NCI-H146 treated with DMSO at 0.1 percent for 48 hours (cell line): ENCODE data around the gene CLPSL1.
A peak's percentile ranks its signal among the peaks of the same experiment; 100 is the strongest.
"Not testable (repeated sequence)": the region's sequence is repeated elsewhere in the genome, so short reads cannot be mapped to it uniquely, and the experiment has no call there.

Experiments
- DNase-seq: peaks from one replicate; lab custom pipeline; 2025; ENCODE audit not compliant: unreplicated experiment; lab: John Stamatoyannopoulos, UW

Gene CLPSL1

GRCh38 chr6:35780719-35781118, at the start of gene CLPSL1:
TSS of gene CLPSL1 (plus strand) at chr6:35781019. CDS start at chr6:35781111, 92 bp downstream.
- DNase-seq = no peak

GRCh38 chr6:35731414-35731735, 49.4 kb upstream of the CLPSL1 start:
- peak; percentile 73 for DNase-seq

- DNase-seq = peak; percentile 43
Observed at GRCh38 chr6:35731736-35732532, 48.9 kb upstream of the CLPSL1 start.

- no peak for DNase-seq
Observed at GRCh38 chr6:35733633-35734032, 47.2 kb upstream of the CLPSL1 start.

- not testable (repeated sequence) for DNase-seq
Observed at GRCh38 chr6:35734319-35734718, 46.5 kb upstream of the CLPSL1 start.

- no peak for DNase-seq
Observed at GRCh38 chr6:35735452-35735851, 45.4 kb upstream of the CLPSL1 start.

- no peak for DNase-seq
Observed at GRCh38 chr6:35736253-35736894, 44.4 kb upstream of the CLPSL1 start.

- DNase-seq = no peak
Observed at GRCh38 chr6:35736982-35737412, 43.8 kb upstream of the CLPSL1 start, which contains the start of gene ARMC12. TSS of gene ARMC12 (plus strand) at chr6:35737032. CDS start at chr6:35737109, 77 bp downstream.

GRCh38 chr6:35737413-35738211, 43.2 kb upstream of the CLPSL1 start:
- peak; percentile 57 for DNase-seq

GRCh38 chr6:35739645-35740524, 40.9 kb upstream of the CLPSL1 start:
- DNase-seq = no peak

GRCh38 chr6:35742842-35743241, 38.0 kb upstream of the CLPSL1 start:
- DNase-seq = no peak

GRCh38 chr6:35745509-35745908, 35.3 kb upstream of the CLPSL1 start:
- DNase-seq = no peak

GRCh38 chr6:35746516-35746915, 34.3 kb upstream of the CLPSL1 start:
- DNase-seq = no peak

GRCh38 chr6:35747877-35748276, 32.9 kb upstream of the CLPSL1 start:
- no peak for DNase-seq

- DNase-seq = no peak
Observed at GRCh38 chr6:35750557-35750956, 30.3 kb upstream of the CLPSL1 start.

- DNase-seq = no peak
Observed at GRCh38 chr6:35751594-35751993, 29.2 kb upstream of the CLPSL1 start.

GRCh38 chr6:35752330-35752729, 28.5 kb upstream of the CLPSL1 start:
- no peak for DNase-seq

- DNase-seq = no peak
Observed at GRCh38 chr6:35754452-35755277, 26.2 kb upstream of the CLPSL1 start.

- DNase-seq = no peak
Observed at GRCh38 chr6:35755278-35755924, 25.4 kb upstream of the CLPSL1 start.
